Mesenchymal stem cell (in vitro differentiated cells and primary cell): ENCODE measurements around the gene CDK15.

Source experiments
- DNase-seq: peaks from one replicate; pipeline ENCODE4 v3.0.0-alpha.2; 2013
- H2AFZ ChIP-seq: one replicate; pipeline ENCODE4 v1.6.1; 2013; ENCODE audit warnings: low read depth, mild to moderate bottlenecking, control low read depth, inconsistent platforms, low read length, moderate library complexity
- H2AK5ac ChIP-seq: 2 replicates; pipeline ENCODE4 v1.6.1; 2013; ENCODE audit warnings: low read length, moderate library complexity, mild to moderate bottlenecking, inconsistent platforms; ENCODE audit not compliant: severe bottlenecking
- H2BK120ac ChIP-seq: one replicate; pipeline ENCODE4 v1.6.1; 2013; ENCODE audit warnings: low read depth, mild to moderate bottlenecking, inconsistent platforms, low read length, moderate library complexity
- H2BK12ac ChIP-seq, 2 experiments: one replicate each; pipeline ENCODE4 v1.6.1; 2013; ENCODE audit warnings: inconsistent platforms in 2 of 2, low read length in 2 of 2, mild to moderate bottlenecking in 2 of 2, moderate library complexity in 2 of 2, control low read depth in 1 of 2
- H2BK15ac ChIP-seq: one replicate; pipeline ENCODE4 v1.6.1; 2013; ENCODE audit warnings: mild to moderate bottlenecking, low read depth, inconsistent platforms; ENCODE audit not compliant: poor library complexity, severe bottlenecking
- H2BK5ac ChIP-seq: 2 replicates; pipeline ENCODE4 v1.6.1; 2013; ENCODE audit warnings: low read depth, mild to moderate bottlenecking, low read length, control low read depth, inconsistent platforms; ENCODE audit not compliant: poor library complexity, severe bottlenecking
- H3K14ac ChIP-seq, 2 experiments: one replicate each; pipeline ENCODE4 v1.6.1; 2013; ENCODE audit warnings: inconsistent platforms in 2 of 2, low read length in 2 of 2, control low read depth in 1 of 2, mild to moderate bottlenecking in 1 of 2, moderate library complexity in 1 of 2
- H3K18ac ChIP-seq, 2 experiments: one replicate each; pipeline ENCODE4 v1.6.1; 2013; ENCODE audit warnings: inconsistent platforms in 2 of 2, low read length in 2 of 2, control low read depth in 1 of 2, low read depth in 1 of 2, mild to moderate bottlenecking in 1 of 2
- H3K23ac ChIP-seq, 2 experiments: one replicate each; pipeline ENCODE4 v1.6.1; 2013; ENCODE audit warnings: inconsistent platforms in 2 of 2, low read length in 2 of 2, mild to moderate bottlenecking in 2 of 2, moderate library complexity in 2 of 2, control low read depth in 1 of 2
- H3K27ac ChIP-seq: 2 replicates; pipeline ENCODE4 v1.5.1; 2013; ENCODE audit warnings: mild to moderate bottlenecking, moderate library complexity, low read length, control low read depth, inconsistent platforms; ENCODE audit not compliant: poor library complexity, severe bottlenecking
- H3K27me3 ChIP-seq, 2 experiments: 2 replicates each; pipeline versions ENCODE4 v1.6.1 to v1.7.0; 2013; ENCODE audit warnings: low read length in 2 of 2, mild to moderate bottlenecking in 2 of 2, moderate library complexity in 2 of 2, control low read depth in 1 of 2, inconsistent platforms in 1 of 2; ENCODE audit not compliant: control insufficient read depth in 1 of 2, insufficient read depth in 1 of 2
- H3K36me3 ChIP-seq, 2 experiments: 2 replicates each; pipeline versions ENCODE4 v1.6.1 to v1.7.0; 2013; ENCODE audit warnings: low read length in 2 of 2, control low read depth in 1 of 2, inconsistent platforms in 1 of 2, low read depth in 1 of 2, mild to moderate bottlenecking in 1 of 2; ENCODE audit not compliant: insufficient read depth in 2 of 2, control insufficient read depth in 1 of 2
- H3K4ac ChIP-seq, 2 experiments: one replicate each; pipeline ENCODE4 v1.6.1; 2013; ENCODE audit warnings: inconsistent platforms in 2 of 2, low read length in 2 of 2, mild to moderate bottlenecking in 2 of 2, moderate library complexity in 2 of 2, control low read depth in 1 of 2, low read depth in 1 of 2
- H3K4me1 ChIP-seq: 2 replicates; pipeline ENCODE4 v1.6.1; 2013; ENCODE audit warnings: low read depth, low read length, control low read depth; ENCODE audit not compliant: control insufficient read depth, insufficient read depth
- H3K4me2 ChIP-seq: 2 replicates; pipeline ENCODE4 v1.6.1; 2013; ENCODE audit warnings: low read length, mild to moderate bottlenecking, inconsistent platforms; ENCODE audit not compliant: poor library complexity, severe bottlenecking
- H3K4me3 ChIP-seq, 2 experiments: 2 replicates each; pipeline versions ENCODE4 v1.5.1 to v1.7.0; 2013; ENCODE audit warnings: low read length in 2 of 2, mild to moderate bottlenecking in 2 of 2, control low read depth in 1 of 2, low read depth in 1 of 2; ENCODE audit not compliant: insufficient read depth in 1 of 2
- H3K79me1 ChIP-seq: replicated peaks from 2 replicates; pipeline ENCODE4 v1.6.1; 2013; ENCODE audit warnings: mild to moderate bottlenecking, control low read depth, low read length, inconsistent platforms; ENCODE audit not compliant: poor library complexity, severe bottlenecking
- H3K9ac ChIP-seq: 2 replicates; pipeline ENCODE4 v1.7.0; 2013; ENCODE audit warnings: mild to moderate bottlenecking, low read length, moderate library complexity
- H3K9me3 ChIP-seq: 2 replicates; pipeline ENCODE4 v1.7.0; 2013; ENCODE audit warnings: mild to moderate bottlenecking, low read length; ENCODE audit not compliant: control insufficient read depth
- H4K8ac ChIP-seq: one replicate; pipeline ENCODE4 v1.6.1; 2013; ENCODE audit warnings: inconsistent platforms, mild to moderate bottlenecking, low read length, moderate library complexity
- H4K91ac ChIP-seq: one replicate; pipeline ENCODE4 v1.6.1; 2013; ENCODE audit warnings: mild to moderate bottlenecking, low read length, inconsistent platforms
- WGBS: methylation state at CpG from one replicate; pipeline ENCODE4 v1.1.7; 2013; ENCODE audit warnings: mixed read lengths; 5-methylcytosine and 5-hydroxymethylcytosine counted together

Gene CDK15

DNA sequence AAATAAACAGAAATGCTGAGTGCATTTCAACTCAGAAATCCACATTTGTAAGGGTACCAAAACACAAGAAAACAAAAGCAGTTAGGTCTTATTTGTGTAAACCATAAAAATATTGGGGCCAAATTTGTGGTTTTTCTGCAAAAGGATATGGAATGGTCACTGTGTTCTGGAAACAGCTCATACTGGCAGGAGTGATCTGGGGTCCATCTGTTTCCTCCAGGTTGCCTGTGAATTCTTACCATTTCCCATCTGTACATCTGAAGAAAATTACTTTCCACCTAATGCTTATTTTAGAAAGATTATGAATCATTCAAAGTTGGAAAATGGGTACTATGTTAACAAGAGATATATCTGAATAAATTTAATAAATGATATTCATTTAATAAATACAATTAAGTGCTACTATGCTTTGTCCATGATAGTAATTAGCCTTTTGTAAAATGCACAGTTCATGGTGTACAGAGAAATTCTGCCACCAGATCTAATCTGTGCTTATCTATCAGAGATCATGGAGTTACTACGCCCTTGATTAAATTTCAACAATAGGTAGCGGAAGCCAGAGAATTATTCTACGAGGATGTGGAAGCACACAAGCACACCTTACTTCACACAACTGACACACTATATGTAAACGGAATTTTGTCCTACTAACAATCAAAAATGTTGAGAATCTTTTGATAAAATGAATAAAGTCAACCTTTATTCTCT is 36.5 kb upstream of the CDK15 start:
- H3K27ac ChIP-seq: no peak overlapping the region
- no peak overlapping the region for H2BK5ac ChIP-seq
- no peaks in the 10 kb centered on the region for H3K9me3 ChIP-seq
- H3K79me1 ChIP-seq: peaks cover 14% of the 10 kb centered on the region
- no peak overlapping the region for H4K91ac ChIP-seq
- no peak overlapping the region for H2AK5ac ChIP-seq
- peaks cover 7 to 23% of the 10 kb centered on the region in 2 experiments for H3K36me3 ChIP-seq
- no peak overlapping the region for H3K18ac ChIP-seq
- no peak overlapping the region for H2BK120ac ChIP-seq
- no peak for DNase-seq
- no peak overlapping the region for H3K4ac ChIP-seq
- no peak overlapping the region for H2AFZ ChIP-seq
- no peaks in the 10 kb centered on the region for H3K4me1 ChIP-seq
- H3K14ac ChIP-seq: no peak overlapping the region
- WGBS: 94% methylated on average over 3 of the region's 4 CpGs
- no peaks in the 10 kb centered on the region for H3K27me3 ChIP-seq
- no peak overlapping the region for H4K8ac ChIP-seq
- H3K9ac ChIP-seq: no peak overlapping the region
- H3K4me2 ChIP-seq: no peak overlapping the region
- H2BK15ac ChIP-seq: no peak overlapping the region
- no peak overlapping the region for H3K4me3 ChIP-seq
- H2BK12ac ChIP-seq: no peak overlapping the region
- H3K23ac ChIP-seq: no peak overlapping the region

DNA sequence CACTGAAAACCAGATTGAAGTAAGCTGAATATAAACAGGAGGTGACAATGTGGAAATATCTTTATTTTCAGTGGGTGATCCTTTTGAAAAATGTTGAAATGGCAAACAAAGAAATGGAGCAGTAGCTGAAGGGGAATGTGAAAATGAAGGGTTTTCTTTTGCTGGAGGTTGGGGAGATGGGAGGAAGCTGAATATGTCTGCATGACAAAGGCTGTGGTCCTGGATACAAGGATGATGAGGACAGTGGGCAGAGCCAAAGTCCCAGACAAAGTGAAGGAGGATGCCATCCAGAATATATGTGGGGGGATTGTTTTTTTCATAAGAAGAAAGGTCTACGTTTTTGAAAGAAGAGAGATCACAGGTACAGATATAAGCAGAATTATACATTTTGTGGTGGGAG is 32.3 kb upstream of the CDK15 start:
- Histone ChIP-seq H3K4ac (no peak overlapping the region), H3K23ac (no peak overlapping the region), H4K91ac (no peak overlapping the region), H3K14ac (no peak overlapping the region), H3K79me1 (peaks cover 9% of the 10 kb centered on the region), H3K27me3 (no peaks in the 10 kb centered on the region), H2BK120ac (no peak overlapping the region), H2BK15ac (no peak overlapping the region), H3K18ac (no peak overlapping the region), H3K27ac (no peak overlapping the region), H3K4me1 (peaks cover 2% of the 10 kb centered on the region), H2AK5ac (no peak overlapping the region), H4K8ac (no peak overlapping the region), H3K4me3 (no peak overlapping the region), H2AFZ (no peak overlapping the region), H3K9me3 (no peaks in the 10 kb centered on the region), H3K9ac (no peak overlapping the region), H3K4me2 (no peak overlapping the region), H3K36me3 (peaks cover 0 to 3% of the 10 kb centered on the region in 2 experiments), H2BK12ac (no peak overlapping the region), H2BK5ac (no peak overlapping the region)
- DNase-seq: no peak
- 100% methylated on average over 1 of the region's 1 CpG for WGBS

DNA sequence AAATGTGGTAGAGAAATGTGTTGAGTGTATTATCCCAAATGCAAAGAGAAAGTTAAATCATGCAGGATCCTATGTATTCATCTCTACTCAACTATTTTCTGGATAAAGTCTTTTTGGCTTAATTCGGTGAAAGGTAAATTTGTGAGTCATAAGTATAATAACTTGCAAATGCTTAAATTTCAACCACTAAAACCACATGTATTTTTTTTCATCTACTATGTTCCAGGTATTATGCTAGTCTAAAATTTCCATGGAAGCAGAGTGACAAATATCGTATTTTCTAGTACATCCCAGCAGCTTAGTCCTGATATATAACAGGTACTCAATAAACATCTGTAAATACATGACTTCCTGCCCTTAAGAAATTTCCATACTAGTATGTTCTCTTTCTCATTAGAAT is 31.8 kb upstream of the CDK15 start:
- no peak overlapping the region for H3K4me2 ChIP-seq

DNA sequence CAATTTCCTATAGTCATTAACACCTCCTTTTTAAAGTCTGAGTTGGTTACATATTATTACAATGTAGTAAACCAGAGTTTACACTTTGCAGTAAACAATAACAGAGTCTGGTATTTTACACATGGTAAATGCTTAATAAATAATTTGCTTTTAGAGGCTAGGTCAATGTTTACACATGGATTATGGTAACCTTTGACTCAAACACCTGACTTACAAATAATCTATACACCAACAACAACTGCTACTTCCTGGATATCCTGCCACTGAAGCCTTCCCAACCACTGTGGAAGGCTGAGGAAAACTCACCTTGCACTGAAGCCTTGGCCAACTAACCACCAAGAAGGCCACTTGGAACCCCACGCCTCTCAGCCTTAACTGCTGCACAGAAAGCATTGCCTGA is 31.0 kb upstream of the CDK15 start:
- WGBS: 100% methylated on average over 1 of the region's 1 CpG
- H2BK5ac ChIP-seq: no peak overlapping the region
- H3K4me1 ChIP-seq: peaks cover 2% of the 10 kb centered on the region
- H4K91ac ChIP-seq: no peak overlapping the region
- no peak overlapping the region for H2BK120ac ChIP-seq
- H3K27me3 ChIP-seq: no peaks in the 10 kb centered on the region
- no peak overlapping the region for H3K4me3 ChIP-seq
- H3K9me3 ChIP-seq: no peaks in the 10 kb centered on the region
- no peak overlapping the region for H3K9ac ChIP-seq
- peak overlapping the region in 1 of 2 experiments; percentile 44 for H3K14ac ChIP-seq
- no peak overlapping the region for H3K4me2 ChIP-seq
- peaks cover 0 to 3% of the 10 kb centered on the region in 2 experiments for H3K36me3 ChIP-seq
- H2AK5ac ChIP-seq: no peak overlapping the region
- no peak for DNase-seq
- H2BK15ac ChIP-seq: no peak overlapping the region
- no peak overlapping the region for H3K27ac ChIP-seq
- peaks cover 9% of the 10 kb centered on the region for H3K79me1 ChIP-seq
- no peak overlapping the region for H3K18ac ChIP-seq
- H3K23ac ChIP-seq: no peak overlapping the region
- H2AFZ ChIP-seq: no peak overlapping the region
- no peak overlapping the region for H2BK12ac ChIP-seq
- H4K8ac ChIP-seq: no peak overlapping the region
- no peak overlapping the region for H3K4ac ChIP-seq

More for the DNA sequence above, 31.8 kb upstream of the CDK15 start:
- Histone ChIP-seq H3K18ac (no peak overlapping the region), H2BK120ac (no peak overlapping the region), H4K91ac (no peak overlapping the region), H3K23ac (no peak overlapping the region), H3K27ac (no peak overlapping the region), H2AFZ (no peak overlapping the region), H3K27me3 (no peaks in the 10 kb centered on the region), H3K36me3 (peaks cover 0 to 3% of the 10 kb centered on the region in 2 experiments), H3K9me3 (no peaks in the 10 kb centered on the region), H3K79me1 (peaks cover 9% of the 10 kb centered on the region), H2BK15ac (no peak overlapping the region), H4K8ac (no peak overlapping the region), H2BK5ac (no peak overlapping the region), H3K9ac (no peak overlapping the region), H3K4me1 (peaks cover 2% of the 10 kb centered on the region), H3K4me3 (no peak overlapping the region), H3K14ac (no peak overlapping the region), H3K4ac (no peak overlapping the region), H2AK5ac (no peak overlapping the region), H2BK12ac (no peak overlapping the region)
- no CpG with 5 or more reads among the region's 2 CpGs for WGBS
- no peak for DNase-seq
